HTR-8/SVneo (cell line): Measurements from ENCODE around the gene NRIP1.

Experiments
- DNase-seq: peaks from one replicate; pipeline ENCODE4 v3.0.0; 2011; ENCODE audit warnings: low spot score, mixed read lengths; ENCODE audit not compliant: insufficient read length
- FAIRE-seq: peaks from 2 replicates; lab custom pipeline; 2011; peaks lifted over from hg19 to GRCh38; lab: Jason Lieb, UNC

Gene NRIP1

GRCh38 chr21:15010645-15011044, 54.2 kb downstream of the NRIP1 start:
- FAIRE-seq (no peak), DNase-seq (no peak)

- DNase-seq (no peak), FAIRE-seq (no peak)
These were observed 54.9 kb downstream of the NRIP1 start for GRCh38 chr21:15009837-15010363.

DNA sequence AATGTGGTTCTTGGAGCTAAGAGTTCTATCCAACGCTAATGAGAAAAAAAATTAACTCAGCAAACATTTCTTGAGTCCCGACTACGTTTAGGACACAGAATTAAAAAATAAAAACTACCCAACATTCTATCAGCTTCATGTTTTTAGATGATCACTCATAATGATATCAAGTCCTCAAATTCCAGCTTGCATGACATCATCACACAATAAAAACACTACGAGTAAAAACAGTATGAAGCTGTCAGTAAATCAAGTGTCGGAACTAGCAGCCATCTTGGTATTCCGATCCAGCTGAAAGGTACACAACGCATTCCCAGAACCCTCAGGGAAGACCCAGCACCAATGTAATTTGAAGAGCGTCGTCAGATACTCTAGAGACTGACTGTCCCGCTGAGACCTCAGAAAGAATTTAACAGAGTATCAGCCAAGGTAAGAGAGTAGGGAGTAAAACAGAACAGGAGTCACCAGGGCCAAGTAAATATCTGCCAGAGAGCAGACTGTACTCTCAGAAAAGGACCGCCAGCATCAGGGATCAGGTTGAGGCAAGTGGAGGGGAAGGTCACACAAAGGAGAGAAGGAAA, 57.0 kb downstream of the NRIP1 start:
- no peak for DNase-seq
- no peak for FAIRE-seq

GRCh38 chr21:15006594-15007230, 58.1 kb downstream of the NRIP1 start:
- DNase-seq (no peak), FAIRE-seq (no peak)

DNA sequence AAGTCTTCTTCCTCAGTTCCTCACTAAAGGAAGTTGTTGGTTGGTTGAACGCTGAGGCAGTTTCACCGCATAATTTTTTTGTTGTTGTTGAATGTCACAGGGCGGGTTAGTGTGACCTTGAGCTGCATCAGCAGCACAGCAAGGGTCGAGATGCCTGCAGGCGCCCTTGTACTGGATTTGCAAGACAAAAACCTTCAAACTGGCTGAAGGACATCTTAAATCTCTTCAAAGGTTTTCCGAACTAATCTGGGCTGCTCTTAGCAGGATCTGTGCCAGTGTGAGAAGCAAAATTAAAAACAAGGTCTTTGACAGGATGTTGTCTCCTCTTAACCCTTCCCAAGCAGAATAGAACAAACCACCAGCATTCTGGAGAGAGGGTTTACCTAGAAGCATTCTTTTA, 59.4 kb downstream of the NRIP1 start:
- DNase-seq = no peak

DNA sequence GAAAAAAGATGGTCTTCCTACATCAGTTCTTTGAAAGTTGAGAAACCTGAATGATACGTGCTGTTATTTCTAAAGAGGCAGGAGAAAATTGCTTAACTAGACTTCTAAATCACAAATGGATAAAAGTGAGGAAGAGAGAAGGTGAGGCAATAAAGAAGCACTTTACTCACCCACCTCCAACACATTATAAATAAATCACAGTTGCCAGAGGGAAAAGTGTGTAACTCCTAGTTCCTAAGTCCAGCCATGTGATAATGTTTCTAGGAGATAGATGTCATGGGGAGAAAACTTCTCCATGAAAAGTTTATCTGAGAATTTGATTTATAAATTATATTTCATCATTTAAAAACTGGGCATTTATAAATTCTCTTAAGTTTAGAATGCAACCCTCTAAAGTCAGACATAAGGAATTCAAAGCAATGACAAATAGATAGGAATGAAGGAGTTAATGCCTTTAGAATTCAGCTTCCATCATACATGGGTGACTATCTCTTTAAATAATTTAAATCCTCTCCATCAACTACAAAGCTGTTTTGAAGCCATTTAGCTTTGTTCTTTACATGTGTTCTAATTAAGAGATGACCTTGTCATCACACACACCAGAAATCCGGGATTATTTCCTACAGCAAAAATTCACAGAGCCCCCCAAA, 60.0 kb downstream of the NRIP1 start:
- DNase-seq = no peak
- FAIRE-seq = no peak

More for the DNA sequence above, 59.4 kb downstream of the NRIP1 start:
- FAIRE-seq = no peak

GRCh38 chr21:15003463-15004135, 61.2 kb downstream of the NRIP1 start:
- FAIRE-seq (peak; percentile 65), DNase-seq (no peak)

DNA sequence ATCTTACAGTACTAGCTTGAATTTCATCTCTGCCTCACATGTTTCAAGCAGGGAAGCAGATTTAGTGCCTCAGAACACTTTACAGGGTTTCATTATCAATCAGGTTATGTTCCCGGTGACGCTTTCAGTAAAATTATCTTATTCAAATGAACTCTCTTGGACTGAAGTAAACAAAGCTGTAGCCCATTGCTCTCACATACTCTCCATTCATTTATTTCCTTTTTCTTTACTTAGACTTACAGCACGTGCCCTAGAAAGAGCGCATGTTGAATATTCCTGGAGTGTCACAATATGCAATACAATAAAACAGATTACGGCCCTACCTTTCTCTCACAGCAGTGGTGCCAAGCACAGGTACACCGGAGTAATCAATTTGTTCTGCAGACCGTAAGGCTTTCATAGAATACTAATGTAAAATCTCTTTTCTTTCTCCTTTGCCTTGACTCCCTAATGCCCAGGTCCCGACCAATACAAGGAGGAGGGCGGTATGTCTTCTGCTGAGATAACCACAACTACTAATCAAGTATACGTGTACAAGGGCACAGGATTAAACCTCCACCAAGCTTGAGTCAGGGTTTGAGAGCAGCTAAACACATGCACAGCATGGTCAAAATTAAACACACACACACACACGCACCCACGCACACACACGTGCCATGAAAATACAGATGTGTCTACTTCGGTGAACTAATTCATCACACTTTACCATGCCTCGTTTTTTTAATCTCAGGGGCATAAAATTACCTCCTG, 62.8 kb downstream of the NRIP1 start:
- DNase-seq (no peak), FAIRE-seq (no peak)

- DNase-seq (no peak), FAIRE-seq (no peak)
These were observed 63.7 kb downstream of the NRIP1 start for GRCh38 chr21:15001113-15001512.

DNA sequence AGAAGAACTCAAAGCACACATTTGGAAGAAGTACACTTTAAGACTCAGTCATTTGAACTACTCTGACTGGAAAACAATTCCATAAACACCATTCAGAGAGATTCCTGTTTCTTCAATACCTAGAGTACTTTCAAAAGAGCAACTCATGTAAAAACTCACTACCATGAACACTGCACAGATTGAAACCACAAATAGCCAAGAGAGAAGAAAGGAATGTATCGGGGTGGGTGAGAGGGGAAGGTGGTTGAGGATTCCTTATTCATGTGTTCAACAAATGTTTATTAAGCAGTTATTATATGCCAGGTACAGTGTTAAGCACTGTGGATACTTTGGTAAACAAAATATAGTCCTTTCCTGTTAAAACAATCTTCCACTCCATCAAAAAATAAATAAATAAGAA, 64.7 kb downstream of the NRIP1 start:
- DNase-seq = no peak
- no peak for FAIRE-seq

GRCh38 chr21:14998784-14999183, 66.0 kb downstream of the NRIP1 start:
- DNase-seq (no peak), FAIRE-seq (no peak)

DNA sequence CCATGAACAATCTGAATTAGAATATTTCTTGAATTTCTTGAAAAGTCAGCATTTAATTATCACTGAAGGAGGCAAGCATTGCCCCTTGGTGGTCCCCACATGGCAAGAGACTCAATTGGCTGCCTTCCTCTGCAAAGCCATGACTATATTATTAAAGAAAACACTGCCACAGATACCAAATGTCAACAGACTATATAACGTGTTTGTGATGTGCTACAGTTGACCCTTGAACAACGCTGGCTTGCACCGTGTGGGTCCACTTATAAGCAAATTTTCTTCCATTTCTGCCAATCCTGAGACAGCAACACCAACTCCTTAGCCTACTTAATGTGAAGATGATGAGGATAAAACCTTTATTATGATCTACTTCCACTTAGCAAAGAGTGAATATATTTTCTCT, 66.5 kb downstream of the NRIP1 start:
- FAIRE-seq (no peak), DNase-seq (no peak)

- peak; percentile 55 for FAIRE-seq
- no peak for DNase-seq
These were observed 68.9 kb downstream of the NRIP1 start for GRCh38 chr21:14995695-14996490.

DNA sequence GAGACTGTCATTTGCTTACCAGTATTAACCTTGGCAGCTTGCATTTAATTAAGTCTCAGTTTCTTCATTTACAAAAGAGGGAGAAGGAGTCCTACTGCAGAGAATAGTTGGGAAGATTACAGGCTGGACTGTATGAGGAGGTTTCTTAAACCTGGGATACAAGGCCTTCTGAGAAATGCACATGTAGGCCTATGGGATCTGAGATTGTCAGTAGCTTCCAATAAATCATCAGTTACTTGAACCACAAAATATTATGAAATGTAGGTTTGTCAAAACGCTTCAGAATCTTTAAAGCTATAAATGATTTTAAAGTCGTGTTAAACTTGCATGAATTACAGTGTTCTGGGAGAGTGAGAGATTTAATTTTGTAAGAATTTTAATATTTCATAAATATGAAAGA, 69.6 kb downstream of the NRIP1 start:
- no peak for FAIRE-seq
- DNase-seq = peak; percentile 31

DNA sequence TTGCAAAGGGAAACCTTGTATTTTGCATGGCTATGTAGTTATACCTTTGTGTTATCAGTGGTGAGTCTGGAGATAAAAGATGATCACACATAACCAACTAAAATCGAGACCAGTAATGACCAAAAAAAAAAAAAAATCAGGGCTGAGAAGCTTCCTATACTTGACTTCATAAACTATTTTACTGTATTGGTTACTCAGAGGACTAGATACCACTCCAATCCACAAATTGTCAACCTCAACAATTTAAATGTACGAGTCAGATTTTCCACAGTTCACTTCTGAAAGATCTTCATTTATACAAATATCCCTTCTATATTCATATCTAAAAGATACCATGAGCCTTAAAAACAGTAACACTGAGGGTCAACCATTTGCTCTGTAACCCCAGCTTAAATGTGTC, 71.7 kb downstream of the NRIP1 start:
- DNase-seq (no peak), FAIRE-seq (no peak)

GRCh38 chr21:14991957-14992356, 72.8 kb downstream of the NRIP1 start:
- DNase-seq (no peak), FAIRE-seq (peak; percentile 26)

GRCh38 chr21:14989359-14989758, 75.4 kb downstream of the NRIP1 start:
- DNase-seq (no peak), FAIRE-seq (no peak)

DNA sequence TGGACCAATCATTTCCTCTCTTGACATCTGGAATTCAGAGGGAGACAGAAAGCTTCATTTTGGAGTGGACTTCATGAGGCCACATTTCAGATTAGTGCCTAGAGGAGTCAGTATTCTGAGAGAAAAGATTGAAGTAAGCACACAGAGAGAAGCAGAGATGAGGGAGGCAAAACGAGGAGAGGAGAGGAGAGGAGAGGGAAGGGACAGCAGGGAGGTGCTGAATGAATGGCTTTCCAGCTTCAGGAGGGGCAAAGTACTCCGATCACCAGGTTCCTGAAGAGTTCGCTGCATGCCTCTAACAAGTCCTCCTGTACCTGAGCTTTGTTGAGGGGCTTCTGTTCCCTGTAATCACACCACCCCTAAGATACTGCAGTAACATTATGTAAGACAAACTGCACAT, 76.0 kb downstream of the NRIP1 start:
- no peak for DNase-seq
- no peak for FAIRE-seq

DNA sequence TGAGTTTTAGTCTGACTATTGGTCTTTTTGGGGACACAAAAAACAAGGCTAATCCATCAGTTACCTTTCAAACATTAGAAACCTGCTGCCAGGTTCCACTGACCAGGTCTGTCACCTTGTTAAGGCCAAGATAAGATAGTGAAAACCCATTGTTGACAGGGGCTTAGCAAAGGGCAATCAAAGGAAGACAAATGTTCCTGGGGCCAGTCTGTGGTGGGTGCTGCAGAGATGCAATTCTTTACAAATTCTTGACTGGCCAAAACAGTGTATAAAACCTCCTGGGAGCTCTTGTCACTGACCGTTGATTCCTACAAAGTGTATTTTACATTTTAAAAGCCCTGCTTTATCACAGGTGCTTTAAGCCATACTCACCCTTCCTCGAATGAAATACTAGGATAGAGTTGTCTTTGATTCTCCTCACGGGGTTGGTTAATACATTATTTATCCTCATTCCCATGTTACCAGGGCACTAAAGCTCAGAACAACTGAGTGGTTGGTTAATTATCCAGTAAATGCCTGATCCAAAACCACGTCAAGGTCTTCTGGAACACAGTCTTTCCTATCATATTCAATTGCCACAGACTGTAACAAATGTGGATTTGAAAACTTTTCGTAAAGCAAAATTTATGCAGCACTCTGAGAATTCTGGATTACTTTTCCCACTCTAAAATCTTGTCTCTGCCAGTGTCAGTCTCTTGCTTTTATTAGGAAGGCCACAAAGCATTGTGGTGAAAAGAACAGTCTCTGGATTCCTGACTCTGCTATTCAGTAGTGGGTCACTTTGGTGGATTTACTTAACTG, 77.2 kb downstream of the NRIP1 start:
- DNase-seq (no peak), FAIRE-seq (no peak)
